Left lung (tissue), 10 donors: ENCODE results near the gene HPN. TPM values are rescaled to one million over a fixed set of nuclear protein-coding genes. Genes with fewer than 3 reads are reported as not detected.

Experiments
- ATAC-seq: fragments of 200-7000 bp; cut with Tn5 transposase; one replicate; pipeline ENCODE4 v1.9.1; 2020; ENCODE audit warnings: moderate library complexity
- DNase-seq, 4 donors: peaks; one replicate each; pipeline ENCODE4 v3.0.0-alpha.2; 2013 to 2020
- H3K27ac ChIP-seq, 2 donors: fragments of 200-600 bp; sonication (generic) in 1 of 2; one replicate each; pipeline versions ENCODE4 v1.5.0 to v1.8.0; 2020 to 2021
- H3K27me3 ChIP-seq, 2 donors: fragments of 200-600 bp; sonication (generic) in 1 of 2; one replicate each; pipeline versions ENCODE4 v1.5.0 to v1.8.0; 2020 to 2021
- H3K36me3 ChIP-seq, 2 donors: fragments of 200-600 bp; sonication (generic) in 1 of 2; one replicate each; pipeline versions ENCODE4 v1.5.0 to v1.8.0; 2020 to 2021
- H3K4me1 ChIP-seq, 2 donors: fragments of 200-600 bp; one replicate each; pipeline ENCODE4 v1.8.0; 2021
- H3K4me3 ChIP-seq, 2 donors: fragments of 200-600 bp; sonication (generic) in 1 of 2; one replicate each; pipeline versions ENCODE4 v1.5.0 to v1.8.0; 2020 to 2021; ENCODE audit warnings: mild to moderate bottlenecking in 1 of 2
- H3K9me3 ChIP-seq, 2 donors: fragments of 200-600 bp; sonication (generic) in 1 of 2; one replicate each; pipeline versions ENCODE4 v1.5.0 to v1.8.0; 2020 to 2021
- CTCF ChIP-seq, 2 donors: fragments of 200-600 bp; sonication (generic) in 1 of 2; IDR thresholded peaks; one replicate each; pipeline versions ENCODE4 v1.5.0 to v1.8.0; 2021; ENCODE audit warnings: antibody characterized with exemption in 2 of 2
- intact Hi-C, 2 donors: fragments of 100-400 bp; cut with DNase I; formaldehyde crosslinking; loops; one replicate each; pipeline versions ENCODE4 v1.11.2 to v1.14.2; 2022
- polyA plus RNA-seq, 6 donors: library from polyadenylated mRNA; unstranded; fragments of 120-200 nt; gene quantifications; one replicate each; pipeline ENCODE4 v1.2.1, GENCODE V29; 2013; ENCODE audit not compliant: insufficient read length in 6 of 6
- total RNA-seq, 2 donors: library from RNA; stranded (reverse); fragmentation: NEBNext Ultra II Directional; extraction: Animal tissue kit (Norgen Biotek cat#: 25700); gene quantifications; one replicate each; pipeline ENCODE4 v1.2.1, GENCODE V29; 2021
- donor health status: DM: no; HTN: yes; CAD: no.
- donor health status: DM: no; HTN: no; CAD: no.

The HPN gene
- total and polyA plus RNA-seq, 8 donors = 16.8 to 44.7 (median 32.2) TPM

GRCh38 chr19:35053667-35054293 lies 12.3 kb downstream of the HPN start:
- no peaks in the 10 kb centered on the region for H3K36me3 ChIP-seq
- no peak for TF ChIP-seq CTCF (IDR thresholded peaks at IDR 0.05)
- no peak overlapping the region for H3K27ac ChIP-seq
- no peak overlapping the region for H3K4me3 ChIP-seq
- ATAC-seq = no peak
- no peaks in the 10 kb centered on the region for H3K4me1 ChIP-seq
- DNase-seq = no peak
- intact Hi-C loops = no loop called here
- no peaks in the 10 kb centered on the region for H3K9me3 ChIP-seq
- H3K27me3 ChIP-seq = peaks cover 0 to 7% of the 10 kb centered on the region in 2 donors

GRCh38 chr19:35054626-35055025 lies 13.1 kb downstream of the HPN start:
- Histone ChIP-seq H3K4me3 (no peak overlapping the region), H3K27me3 (peaks cover 0 to 7% of the 10 kb centered on the region in 2 donors), H3K36me3 (no peaks in the 10 kb centered on the region), H3K27ac (no peak overlapping the region), H3K9me3 (no peaks in the 10 kb centered on the region), H3K4me1 (no peaks in the 10 kb centered on the region)
- intact Hi-C loops = no loop called here
- no peak for TF ChIP-seq CTCF (IDR thresholded peaks at IDR 0.05)
- DNase-seq (no peak), ATAC-seq (no peak)

GRCh38 chr19:35055715-35056179 lies 14.2 kb downstream of the HPN start:
- no peak overlapping the region for H3K4me3 ChIP-seq
- no peak for TF ChIP-seq CTCF (IDR thresholded peaks at IDR 0.05)
- intact Hi-C loops = no loop called here
- H3K27me3 ChIP-seq = peaks cover 0 to 7% of the 10 kb centered on the region in 2 donors
- ATAC-seq (no peak), DNase-seq (no peak)
- H3K9me3 ChIP-seq = no peaks in the 10 kb centered on the region
- no peaks in the 10 kb centered on the region for H3K36me3 ChIP-seq
- no peaks in the 10 kb centered on the region for H3K4me1 ChIP-seq
- no peak overlapping the region for H3K27ac ChIP-seq

- ATAC-seq (no peak), DNase-seq (no peak)
- Histone ChIP-seq H3K4me1 (no peaks in the 10 kb centered on the region), H3K27ac (no peak overlapping the region), H3K36me3 (no peaks in the 10 kb centered on the region), H3K27me3 (peaks cover 0 to 7% of the 10 kb centered on the region in 2 donors), H3K9me3 (no peaks in the 10 kb centered on the region), H3K4me3 (no peak overlapping the region)
- intact Hi-C loops = no loop called here
- no peak for TF ChIP-seq CTCF (IDR thresholded peaks at IDR 0.05)
These were observed 15.1 kb downstream of the HPN start for GRCh38 chr19:35056513-35057063.

GRCh38 chr19:35058370-35058769 lies 16.8 kb downstream of the HPN start:
- intact Hi-C loops = no loop called here
- ATAC-seq = no peak
- no peak overlapping the region for H3K4me3 ChIP-seq
- no peaks in the 10 kb centered on the region for H3K4me1 ChIP-seq
- H3K27ac ChIP-seq = no peak overlapping the region
- H3K27me3 ChIP-seq = peaks cover 0 to 7% of the 10 kb centered on the region in 2 donors
- no peaks in the 10 kb centered on the region for H3K36me3 ChIP-seq
- H3K9me3 ChIP-seq = no peaks in the 10 kb centered on the region
- TF ChIP-seq CTCF (IDR thresholded peaks at IDR 0.05) = no peak
- DNase-seq = no peak
